Measurements from ENCODE around the gene NDRG3.
A peak's percentile ranks its signal among the peaks of the same experiment; 100 is the strongest.

NDRG3 gene

DNA sequence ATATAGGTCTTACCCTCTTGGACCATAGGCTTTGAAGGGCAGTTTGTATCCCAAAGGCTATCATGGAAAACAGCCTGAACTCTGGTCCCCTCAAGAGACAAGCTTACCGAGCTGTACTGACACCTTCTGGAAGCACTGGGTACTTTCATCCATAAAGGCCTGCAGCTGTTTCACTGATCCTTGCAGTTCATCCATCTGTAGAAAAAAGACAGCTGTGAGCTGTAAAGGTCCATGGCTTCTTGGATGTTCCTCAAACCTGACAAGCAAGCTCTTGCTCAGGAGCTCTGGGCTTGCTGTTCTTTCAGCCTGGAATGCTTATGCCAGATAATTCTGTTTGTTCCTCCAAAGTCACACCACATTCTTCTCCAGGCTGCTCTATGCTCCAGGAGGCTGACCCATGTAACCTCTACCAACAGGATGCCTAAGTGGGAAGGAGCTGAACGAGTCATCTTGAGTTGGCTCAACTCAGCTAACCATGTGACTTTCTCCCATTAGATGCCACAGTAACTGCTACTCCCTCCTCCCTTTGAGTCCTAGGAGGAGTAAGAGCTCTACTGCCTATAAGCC lies 8.8 kb upstream of the NDRG3 start:
- no peak overlapping the region for H3K27ac ChIP-seq
- H3K27me3 ChIP-seq (ENCODE audit: insufficient read depth, low read depth), result no peaks in the 10 kb centered on the region
- TF ChIP-seq, protein P1, sequence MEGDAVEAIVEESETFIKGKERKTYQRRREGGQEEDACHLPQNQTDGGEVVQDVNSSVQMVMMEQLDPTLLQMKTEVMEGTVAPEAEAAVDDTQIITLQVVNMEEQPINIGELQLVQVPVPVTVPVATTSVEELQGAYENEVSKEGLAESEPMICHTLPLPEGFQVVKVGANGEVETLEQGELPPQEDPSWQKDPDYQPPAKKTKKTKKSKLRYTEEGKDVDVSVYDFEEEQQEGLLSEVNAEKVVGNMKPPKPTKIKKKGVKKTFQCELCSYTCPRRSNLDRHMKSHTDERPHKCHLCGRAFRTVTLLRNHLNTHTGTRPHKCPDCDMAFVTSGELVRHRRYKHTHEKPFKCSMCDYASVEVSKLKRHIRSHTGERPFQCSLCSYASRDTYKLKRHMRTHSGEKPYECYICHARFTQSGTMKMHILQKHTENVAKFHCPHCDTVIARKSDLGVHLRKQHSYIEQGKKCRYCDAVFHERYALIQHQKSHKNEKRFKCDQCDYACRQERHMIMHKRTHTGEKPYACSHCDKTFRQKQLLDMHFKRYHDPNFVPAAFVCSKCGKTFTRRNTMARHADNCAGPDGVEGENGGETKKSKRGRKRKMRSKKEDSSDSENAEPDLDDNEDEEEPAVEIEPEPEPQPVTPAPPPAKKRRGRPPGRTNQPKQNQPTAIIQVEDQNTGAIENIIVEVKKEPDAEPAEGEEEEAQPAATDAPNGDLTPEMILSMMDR (conservative IDR thresholded peaks at IDR 0.05; ENCODE audit: low read depth, low read length), result peak; percentile 88
- no peak overlapping the region for H3K4me2 ChIP-seq
- H3K9ac ChIP-seq, result no peak overlapping the region
- H3K36me3 ChIP-seq (ENCODE audit: insufficient read depth), result peaks cover 4% of the 10 kb centered on the region; the same call in 1 of the 2 replicates
- H3K79me2 ChIP-seq (ENCODE audit: insufficient read depth, low read depth), result no peaks in the 10 kb centered on the region
- no peak overlapping the region for H2AFZ ChIP-seq (ENCODE audit: low read depth)
- H3K4me3 ChIP-seq (IDR thresholded peaks at IDR 0.05; ENCODE audit: insufficient read depth, low read depth, low read length), result no peak overlapping the region
- H3K4me1 ChIP-seq (ENCODE audit: low read depth, poor library complexity, severe bottlenecking), result no peaks in the 10 kb centered on the region
- H4K20me1 ChIP-seq (ENCODE audit: insufficient read depth), result no peaks in the 10 kb centered on the region

DNA sequence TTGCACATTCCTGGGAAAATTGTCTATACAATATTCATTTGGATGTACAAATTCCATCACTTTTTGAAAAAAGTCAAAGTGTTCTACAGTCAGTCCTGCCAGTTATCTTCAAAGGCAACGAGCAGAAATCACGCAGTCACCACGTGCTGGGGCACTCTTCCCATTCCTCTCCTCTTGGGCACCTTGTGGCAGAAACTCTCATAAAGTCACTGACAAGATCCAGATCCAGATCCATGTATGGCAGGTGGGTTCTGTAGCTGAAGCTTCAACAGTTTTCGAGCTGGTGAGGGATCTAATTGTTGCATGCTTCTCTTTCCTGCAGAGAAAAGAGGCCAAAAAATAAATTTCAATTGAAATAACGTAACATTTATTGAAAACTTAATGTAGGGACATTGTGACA lies 6.7 kb upstream of the NDRG3 start:
- Histone ChIP-seq H3K36me3 (ENCODE audit: insufficient read depth) (peaks cover 4% of the 10 kb centered on the region; the same call in 1 of the 2 replicates), H3K27me3 (ENCODE audit: insufficient read depth, low read depth) (no peaks in the 10 kb centered on the region), H3K79me2 (ENCODE audit: insufficient read depth, low read depth) (no peaks in the 10 kb centered on the region), H3K27ac (no peak overlapping the region), H3K4me1 (ENCODE audit: low read depth, poor library complexity, severe bottlenecking) (no peaks in the 10 kb centered on the region), H3K4me2 (no peak overlapping the region), H3K9ac (no peak overlapping the region), H2AFZ (ENCODE audit: low read depth) (no peak overlapping the region), H4K20me1 (ENCODE audit: insufficient read depth) (no peaks in the 10 kb centered on the region), H3K4me3 (IDR thresholded peaks at IDR 0.05; ENCODE audit: insufficient read depth, low read depth, low read length) (no peak overlapping the region)
- TF ChIP-seq, protein P1 (conservative IDR thresholded peaks at IDR 0.05; ENCODE audit: low read depth, low read length), result no peak

DNA sequence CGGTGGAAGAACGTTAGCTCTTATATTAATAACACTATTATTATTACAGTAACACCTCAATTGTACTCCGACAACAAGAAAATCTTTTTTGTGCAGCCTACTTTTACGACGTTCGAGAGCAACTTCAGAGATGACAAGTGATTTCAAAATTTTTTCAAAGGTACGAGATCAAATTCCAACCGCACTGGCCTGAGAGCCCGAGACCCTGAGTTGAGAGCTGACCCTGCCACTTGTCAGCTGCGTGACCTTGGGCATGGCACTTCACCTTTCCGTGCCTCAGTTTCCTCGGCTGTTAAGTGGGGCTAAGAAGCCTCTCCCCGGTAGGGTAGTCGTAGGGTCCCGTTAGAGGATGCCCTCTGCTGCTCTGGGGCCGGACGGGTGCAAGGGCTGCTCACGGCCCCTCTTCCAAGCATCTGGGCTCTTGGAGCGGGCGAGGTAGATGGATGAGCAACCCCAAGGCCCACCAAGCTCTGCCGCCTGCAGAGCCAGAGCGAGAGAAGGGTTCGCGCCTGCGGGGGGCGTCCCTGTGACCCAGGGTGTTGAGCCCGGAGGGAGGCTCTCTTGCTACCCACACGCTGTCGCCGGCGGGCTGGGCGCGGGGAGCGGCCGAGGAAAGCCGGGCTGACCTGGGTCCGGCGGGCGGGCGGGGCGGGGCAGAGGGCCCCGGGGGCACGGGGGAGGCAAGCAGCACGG lies 510 bp downstream of the NDRG3 start:
- Histone ChIP-seq H3K79me2 (ENCODE audit: insufficient read depth, low read depth) (no peaks in the 10 kb centered on the region), H4K20me1 (ENCODE audit: insufficient read depth) (no peaks in the 10 kb centered on the region), H3K4me1 (ENCODE audit: low read depth, poor library complexity, severe bottlenecking) (peaks cover 11% of the 10 kb centered on the region), H3K4me3 (IDR thresholded peaks at IDR 0.05; ENCODE audit: insufficient read depth, low read depth, low read length) (no peak overlapping the region), H3K4me2 (peak overlapping the region; percentile 99), H3K36me3 (ENCODE audit: insufficient read depth) (no peaks in the 10 kb centered on the region), H3K9ac (peak overlapping the region; percentile 41; the same call in 1 of the 2 replicates), H2AFZ (ENCODE audit: low read depth) (peak overlapping the region; percentile 85), H3K27ac (no peak overlapping the region), H3K27me3 (ENCODE audit: insufficient read depth, low read depth) (no peaks in the 10 kb centered on the region)
- TF ChIP-seq, protein P1 (conservative IDR thresholded peaks at IDR 0.05; ENCODE audit: low read depth, low read length), result no peak

DNA sequence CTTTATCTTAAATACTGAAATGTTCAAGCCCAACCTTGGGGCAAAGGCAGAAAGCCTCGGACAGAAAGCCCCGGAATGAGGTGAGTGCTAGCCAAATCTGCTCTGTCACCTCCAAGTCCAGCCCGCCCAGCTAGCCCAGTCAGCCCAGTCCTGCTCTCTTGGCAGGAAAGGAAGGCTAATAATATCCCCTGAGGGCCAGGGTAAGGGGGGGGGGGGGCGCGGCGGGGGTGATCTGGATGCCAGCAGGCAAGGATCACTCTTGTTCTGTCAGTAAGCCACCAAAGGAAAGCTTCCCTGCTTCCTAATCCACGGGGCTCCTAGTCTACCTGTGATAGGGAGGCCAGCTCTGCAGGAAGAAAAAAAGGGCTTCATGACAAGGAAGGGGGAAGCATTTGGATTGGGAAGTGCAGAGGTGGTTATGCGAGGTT lies 1.1 kb downstream of the NDRG3 start:
- Histone ChIP-seq H3K27ac (no peak overlapping the region), H3K27me3 (ENCODE audit: insufficient read depth, low read depth) (no peaks in the 10 kb centered on the region), H3K36me3 (ENCODE audit: insufficient read depth) (no peaks in the 10 kb centered on the region), H3K4me2 (peak overlapping the region; percentile 99), H3K9ac (no peak overlapping the region), H3K4me1 (ENCODE audit: low read depth, poor library complexity, severe bottlenecking) (peaks cover 11% of the 10 kb centered on the region), H3K79me2 (ENCODE audit: insufficient read depth, low read depth) (no peaks in the 10 kb centered on the region), H2AFZ (ENCODE audit: low read depth) (peak overlapping the region; percentile 85; the same call in 1 of the 2 replicates), H3K4me3 (IDR thresholded peaks at IDR 0.05; ENCODE audit: insufficient read depth, low read depth, low read length) (no peak overlapping the region), H4K20me1 (ENCODE audit: insufficient read depth) (no peaks in the 10 kb centered on the region)
- TF ChIP-seq, protein P1 (conservative IDR thresholded peaks at IDR 0.05; ENCODE audit: low read depth, low read length), result no peak

Measured in KMS-11 (cell line).